ENCODE measurements around the gene NKAIN1.

DNA sequence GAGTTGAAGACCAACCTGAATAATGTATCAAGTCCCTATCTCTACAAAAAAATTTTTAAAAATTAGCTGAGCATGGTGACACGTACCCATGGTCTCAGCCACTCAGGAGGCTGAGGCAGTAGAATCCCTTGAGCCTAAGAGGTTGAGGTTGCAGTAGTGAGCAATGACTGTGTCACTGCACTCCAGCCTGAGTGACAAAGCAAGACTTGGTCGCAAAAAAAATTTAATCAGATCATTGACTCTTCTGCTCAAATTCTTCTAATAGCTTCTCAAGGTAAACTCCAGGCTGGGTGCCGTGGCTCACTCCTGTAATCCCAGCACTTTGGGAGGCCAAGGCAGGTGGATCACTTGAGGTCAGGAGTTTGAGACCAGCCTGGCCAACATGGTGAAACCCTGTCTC lies 88.3 kb downstream of the NKAIN1 start:
- TF ChIP-seq POLR2A (IDR thresholded peaks at IDR 0.05) = no peak
- no peak for TF ChIP-seq CTCF (IDR thresholded peaks at IDR 0.05)
